ENCODE measurements around the gene HADH.
"Not testable (repeated sequence)": the region's sequence is repeated elsewhere in the genome, so short reads cannot be mapped to it uniquely, and the experiment has no call there.

Gene HADH

GRCh38 chr4:107966903-107967302, 22.8 kb upstream of the HADH start:
- TF ChIP-seq ZNF138 (tag by site-specific recombination; IDR thresholded peaks at IDR 0.05; ENCODE audit: borderline replicate concordance) (no peak), KLF8 (tag by site-specific recombination; IDR thresholded peaks at IDR 0.05) (no peak), ZNF513 (tag by site-specific recombination; IDR thresholded peaks at IDR 0.05) (no peak), ZNF473 (tag by site-specific recombination; IDR thresholded peaks at IDR 0.05) (no peak), TCF7L2 (IDR thresholded peaks at IDR 0.05; ENCODE audit: borderline replicate concordance, low read depth, low read length) (no peak), ZNF16 (tag by site-specific recombination; IDR thresholded peaks at IDR 0.05; ENCODE audit: low read depth) (no peak), ZNF23 (tag by site-specific recombination; IDR thresholded peaks at IDR 0.05; ENCODE audit: borderline replicate concordance) (no peak), ZNF664 (tag by site-specific recombination; IDR thresholded peaks at IDR 0.05) (no peak), ZNF658 (tag by site-specific recombination; IDR thresholded peaks at IDR 0.05) (no peak), REST (tag by site-specific recombination; IDR thresholded peaks at IDR 0.05) (no peak), ZNF488 (tag by site-specific recombination; IDR thresholded peaks at IDR 0.05) (no peak), ZNF645 (tag by site-specific recombination; IDR thresholded peaks at IDR 0.05) (no peak), GLI4 (tag by site-specific recombination; IDR thresholded peaks at IDR 0.05) (no peak), REPIN1 (tag by site-specific recombination; IDR thresholded peaks at IDR 0.05; ENCODE audit: low read depth) (no peak)
- H3K27ac ChIP-seq (ENCODE audit: extremely low read depth, low read depth, low read length), result no peak overlapping the region
- no peaks in the 10 kb centered on the region for H3K9me3 ChIP-seq (ENCODE audit: control insufficient read depth, insufficient read depth, low read depth, low read length)
- no peaks in the 10 kb centered on the region for H3K4me1 ChIP-seq (ENCODE audit: control insufficient read depth, insufficient read depth, low read length)
- H3K4me3 ChIP-seq (ENCODE audit: low read depth, low read length), result no peak overlapping the region
- no peaks in the 10 kb centered on the region for H3K36me3 ChIP-seq (ENCODE audit: control insufficient read depth in 2 of 2, insufficient read depth in 1 of 2, low read length in 2 of 2)
- ChIA-PET POLR2A (no interaction called here), CTCF (no interaction called here)

- CTCF ChIA-PET, result not testable (repeated sequence)
These were observed 22.2 kb upstream of the HADH start for GRCh38 chr4:107967519-107967918.

GRCh38 chr4:107967921-107968320, 21.8 kb upstream of the HADH start:
- H3K4me1 ChIP-seq (ENCODE audit: control insufficient read depth, insufficient read depth, low read length); H3K4me3 ChIP-seq (ENCODE audit: low read depth, low read length); POLR2A ChIA-PET; H3K27ac ChIP-seq (ENCODE audit: extremely low read depth, low read depth, low read length); H3K36me3 ChIP-seq (ENCODE audit: control insufficient read depth in 2 of 2, insufficient read depth in 1 of 2, low read length in 2 of 2); H3K9me3 ChIP-seq (ENCODE audit: control insufficient read depth, insufficient read depth, low read depth, low read length); CTCF ChIA-PET: not testable (repeated sequence)

More at GRCh38 chr4:107967519-107967918, 22.2 kb upstream of the HADH start:
- H3K36me3 ChIP-seq (ENCODE audit: control insufficient read depth in 2 of 2, insufficient read depth in 1 of 2, low read length in 2 of 2); H3K9me3 ChIP-seq (ENCODE audit: control insufficient read depth, insufficient read depth, low read depth, low read length); H3K4me3 ChIP-seq (ENCODE audit: low read depth, low read length); H3K4me1 ChIP-seq (ENCODE audit: control insufficient read depth, insufficient read depth, low read length); POLR2A ChIA-PET; H3K27ac ChIP-seq (ENCODE audit: extremely low read depth, low read depth, low read length): not testable (repeated sequence)
- TF ChIP-seq ZNF146 (tag by site-specific recombination; IDR thresholded peaks at IDR 0.05), result 0 out of 2 replicates have a peak, but pooled peaks have one; percentile 44
- 0 out of 2 replicates have a peak, but pooled peaks have one; percentile 26 for TF ChIP-seq ZNF580 (tag by site-specific recombination; IDR thresholded peaks at IDR 0.05)
